Cardiac fibroblast (primary cell): ENCODE measurements around the gene GCC2.
"Not testable (repeated sequence)": the region's sequence is repeated elsewhere in the genome, so short reads cannot be mapped to it uniquely, and the experiment has no call there.

ENCODE experiments used
- DNase-seq, 2 donors: peaks; one replicate each; pipeline versions ENCODE4 v3.0.0 to v3.0.0-alpha.2; 2010; ENCODE audit warnings: low read depth in 2 of 2
- H3K4me3 ChIP-seq, 2 donors: replicated peaks in 1 of 2; 1 replicate in 1 of 2; 2 replicates in 1 of 2; pipeline ENCODE4 v1.5.1; 2011; ENCODE audit warnings: low read depth in 2 of 2, low read length in 2 of 2, mild to moderate bottlenecking in 2 of 2, moderate library complexity in 1 of 2
- TF ChIP-seq, protein P1 (sequence below): IDR thresholded peaks from one replicate; pipeline ENCODE4 v1.5.1; 2011; ENCODE audit warnings: low read depth, mild to moderate bottlenecking, low read length, inconsistent platforms

The GCC2 gene

DNA sequence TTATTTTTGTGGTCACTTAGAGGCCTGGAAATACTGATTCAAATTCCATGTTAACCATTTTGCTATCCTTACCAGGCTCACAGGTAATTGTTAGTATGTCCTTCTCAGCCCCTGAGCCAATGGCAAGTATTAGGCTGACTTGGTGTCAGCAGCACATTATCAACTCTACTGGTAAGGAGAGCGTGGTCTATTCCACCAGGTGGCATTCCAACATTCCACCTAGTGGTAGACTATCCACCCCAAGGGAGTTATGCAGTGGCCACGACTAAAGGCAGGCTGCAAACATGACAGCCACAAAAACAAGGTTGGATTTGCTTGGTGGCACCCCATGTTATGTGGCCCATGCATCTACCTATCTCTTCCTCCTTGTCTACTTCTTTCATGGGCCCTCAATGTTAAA is 31.8 kb upstream of the GCC2 start:
- TF ChIP-seq, protein P1, sequence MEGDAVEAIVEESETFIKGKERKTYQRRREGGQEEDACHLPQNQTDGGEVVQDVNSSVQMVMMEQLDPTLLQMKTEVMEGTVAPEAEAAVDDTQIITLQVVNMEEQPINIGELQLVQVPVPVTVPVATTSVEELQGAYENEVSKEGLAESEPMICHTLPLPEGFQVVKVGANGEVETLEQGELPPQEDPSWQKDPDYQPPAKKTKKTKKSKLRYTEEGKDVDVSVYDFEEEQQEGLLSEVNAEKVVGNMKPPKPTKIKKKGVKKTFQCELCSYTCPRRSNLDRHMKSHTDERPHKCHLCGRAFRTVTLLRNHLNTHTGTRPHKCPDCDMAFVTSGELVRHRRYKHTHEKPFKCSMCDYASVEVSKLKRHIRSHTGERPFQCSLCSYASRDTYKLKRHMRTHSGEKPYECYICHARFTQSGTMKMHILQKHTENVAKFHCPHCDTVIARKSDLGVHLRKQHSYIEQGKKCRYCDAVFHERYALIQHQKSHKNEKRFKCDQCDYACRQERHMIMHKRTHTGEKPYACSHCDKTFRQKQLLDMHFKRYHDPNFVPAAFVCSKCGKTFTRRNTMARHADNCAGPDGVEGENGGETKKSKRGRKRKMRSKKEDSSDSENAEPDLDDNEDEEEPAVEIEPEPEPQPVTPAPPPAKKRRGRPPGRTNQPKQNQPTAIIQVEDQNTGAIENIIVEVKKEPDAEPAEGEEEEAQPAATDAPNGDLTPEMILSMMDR, result no peak
- no peak for DNase-seq
- H3K4me3 ChIP-seq, result no peak overlapping the region

DNA sequence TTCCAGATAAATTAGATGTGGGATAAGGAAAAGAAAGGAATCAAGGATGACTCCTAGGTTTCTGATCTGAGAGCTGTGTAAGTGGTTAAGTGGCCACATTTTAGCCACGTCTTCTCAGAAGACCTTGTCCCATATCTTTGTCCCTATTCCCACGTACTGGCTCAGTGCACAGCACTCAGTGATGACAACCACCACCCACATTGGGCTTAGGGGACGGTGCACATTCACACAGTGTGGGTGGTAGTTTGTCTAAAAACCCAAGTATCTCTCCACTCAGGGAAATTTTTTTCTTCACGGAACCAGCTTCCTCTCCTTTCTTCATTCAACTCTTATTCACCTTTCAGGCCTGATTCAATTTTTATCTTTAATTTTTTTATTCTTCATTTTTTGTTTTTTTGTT is 30.6 kb upstream of the GCC2 start:
- no peak for DNase-seq
- TF ChIP-seq, protein P1, result no peak
- H3K4me3 ChIP-seq, result no peak overlapping the region

DNA sequence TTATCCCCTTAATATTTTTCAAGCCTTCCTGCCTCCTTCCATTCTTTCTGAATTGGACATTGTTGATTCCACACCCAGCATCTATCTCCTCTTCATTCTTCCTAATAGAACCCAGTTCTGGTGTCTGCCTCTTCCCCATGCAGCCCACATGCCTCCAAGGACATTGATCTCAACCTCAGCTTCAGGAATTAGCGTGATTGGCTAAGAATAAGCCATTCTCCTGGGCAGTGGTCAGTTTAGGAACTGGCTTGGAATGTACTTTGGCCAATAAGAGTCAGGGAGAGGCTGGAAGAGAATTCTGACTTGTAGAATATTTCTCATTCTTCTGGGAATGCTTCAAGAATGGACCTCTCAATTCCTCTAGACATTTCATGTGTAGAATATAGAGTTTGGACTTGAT is 25.9 kb upstream of the GCC2 start:
- no peak overlapping the region for H3K4me3 ChIP-seq
- DNase-seq, result no peak
- TF ChIP-seq, protein P1, result no peak

DNA sequence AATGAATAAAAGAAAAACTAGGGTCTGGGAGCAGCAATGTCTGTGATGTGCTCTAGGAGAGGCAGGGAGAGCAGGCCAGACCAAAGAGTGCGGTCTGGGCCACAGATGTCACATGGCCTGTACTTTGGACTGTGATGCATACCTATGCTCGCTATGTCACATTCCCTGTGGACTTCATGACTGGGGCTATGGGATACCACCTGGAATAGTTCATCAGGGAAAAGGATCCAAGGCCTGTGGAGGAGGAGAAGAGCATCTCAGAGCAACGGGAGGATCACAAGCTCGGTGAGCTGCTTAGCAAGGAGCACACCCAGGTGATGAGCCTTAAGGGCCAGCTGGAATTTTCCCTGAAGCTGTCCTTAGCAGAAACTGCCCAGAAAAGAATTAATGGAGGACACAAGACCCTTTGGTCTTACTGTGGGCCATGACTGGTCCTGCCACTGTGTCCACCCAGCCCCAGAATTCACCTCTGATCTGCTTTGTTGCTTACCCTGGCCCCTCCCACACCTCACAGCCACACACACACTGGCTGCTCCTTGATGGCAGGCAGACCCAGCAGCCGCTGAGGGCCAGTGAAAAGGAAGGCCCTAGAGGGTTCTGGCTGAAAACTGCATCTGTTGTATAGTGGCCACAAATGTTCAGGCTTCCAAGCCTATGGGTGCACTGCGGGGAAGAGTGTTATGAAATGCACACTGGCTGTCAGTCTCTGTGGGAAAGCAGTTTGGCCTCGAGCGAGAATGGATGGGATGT is 25.3 kb upstream of the GCC2 start:
- H3K4me3 ChIP-seq, result no peak overlapping the region
- TF ChIP-seq, protein P1, result no peak
- DNase-seq, result no peak

DNA sequence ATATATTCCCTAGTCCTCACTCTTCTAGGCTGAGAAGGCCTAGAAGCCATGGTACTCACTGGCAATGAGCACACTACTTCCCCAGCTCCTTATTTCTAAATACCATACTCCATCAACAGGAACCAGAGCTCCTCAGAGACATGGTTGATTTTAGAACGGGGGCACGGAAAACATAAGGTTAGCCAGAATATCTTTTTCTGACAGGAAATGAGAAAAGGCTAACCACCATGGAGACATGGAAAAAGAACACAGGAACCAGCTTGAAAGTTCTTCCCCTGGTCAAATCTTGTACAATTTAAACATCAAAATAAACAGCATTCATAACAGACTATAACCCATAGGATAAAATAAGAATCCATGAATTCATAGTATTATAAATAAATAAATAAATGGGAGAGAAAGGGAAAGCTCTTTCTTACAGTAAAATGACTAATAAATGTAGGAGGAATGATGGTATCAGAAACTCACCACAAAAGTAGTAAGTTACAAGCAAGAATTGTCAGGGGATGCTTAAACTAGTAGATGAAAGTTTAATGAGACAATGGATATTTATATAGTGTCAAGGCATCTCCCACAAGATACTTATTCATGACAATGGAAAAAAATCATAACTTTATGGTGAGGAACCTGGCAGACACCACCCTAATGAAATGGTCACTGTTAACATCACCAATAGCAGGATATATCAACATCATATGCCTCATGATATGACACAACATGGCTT is 20.6 kb upstream of the GCC2 start:
- no peak overlapping the region for H3K4me3 ChIP-seq
- no peak for DNase-seq
- TF ChIP-seq, protein P1, result no peak

DNA sequence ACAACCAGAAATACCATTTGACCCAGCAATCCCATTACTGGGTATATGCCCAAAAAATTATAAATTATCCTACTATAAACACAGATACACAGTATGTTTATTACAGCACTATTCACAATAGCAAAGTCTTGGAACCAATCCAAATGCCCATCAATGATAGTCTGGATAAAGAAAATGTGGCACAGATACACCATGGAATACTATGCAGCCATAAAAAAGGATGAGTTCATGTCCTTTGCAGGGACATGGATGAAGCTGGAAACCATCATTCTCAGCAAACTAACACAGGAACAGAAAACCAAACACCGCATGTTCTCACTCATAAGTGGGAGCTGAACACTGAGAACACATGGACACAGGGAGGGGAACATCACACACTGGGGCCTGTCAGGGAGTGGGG is 13.4 kb upstream of the GCC2 start:
- not testable (repeated sequence) for DNase-seq, H3K4me3 ChIP-seq

DNA sequence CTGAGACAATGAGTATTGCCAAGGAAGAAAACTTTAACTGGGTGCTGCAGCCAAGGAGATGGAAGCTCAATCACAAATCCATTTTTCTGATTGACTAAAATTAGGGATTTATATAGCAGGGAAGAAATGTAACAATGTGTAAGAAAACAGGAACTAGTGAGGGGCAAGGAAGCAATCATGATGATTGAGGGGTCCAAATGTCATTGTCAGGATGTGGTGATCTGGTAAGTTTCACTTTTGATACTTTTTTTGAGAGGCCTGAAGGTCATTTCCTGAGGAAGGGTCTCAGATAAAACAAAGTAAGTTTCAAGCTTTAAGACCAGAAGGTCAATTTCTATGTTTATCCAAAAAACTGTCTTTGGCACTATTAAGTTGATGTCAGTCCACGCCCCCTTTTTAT is 12.0 kb upstream of the GCC2 start:
- TF ChIP-seq, protein P1, result no peak
- no peak for DNase-seq
- H3K4me3 ChIP-seq, result no peak overlapping the region
